T-cell (primary cell): ENCODE measurements around the gene MEF2A. TPM values are rescaled to one million over a fixed set of nuclear protein-coding genes. Genes with fewer than 3 reads are reported as not detected.

Source experiments
- ATAC-seq, 4 experiments: fragments of 200-7000 bp in 3 of 4; fragments of 150-1000 bp in 1 of 4; cut with Tn5 transposase; replicated peaks in 1 of 4; 1 replicate in 3 of 4; 2 replicates in 1 of 4; pipeline ENCODE4 v1.10.0; 2021; ENCODE audit warnings: moderate library complexity in 3 of 4, mild to moderate bottlenecking in 2 of 4, moderate number of reproducible peaks in 1 of 4
- CTCF ChIA-PET, 2 donors: fragments of 300-600 bp; sonication (Branson Sonifier 250); formaldehyde crosslinking; loops; one replicate each; lab custom pipeline; 2022; ENCODE audit warnings: antibody characterized with exemption in 2 of 2; lab: Charles Lee
- POLR2A ChIA-PET, 2 donors: fragments of 300-600 bp; sonication (Branson Sonifier 250); formaldehyde crosslinking; loops; one replicate each; lab custom pipeline; 2022; ENCODE audit warnings: antibody characterized with exemption in 2 of 2; lab: Charles Lee
- DNase-seq, 35 experiments: peaks; one replicate each; pipeline versions ENCODE4 v3.0.0 to v3.0.0-alpha.2; 2013 to 2023
- H3K27ac ChIP-seq: one replicate; pipeline ENCODE4 v1.5.1; 2013; ENCODE audit warnings: low read length
- H3K27me3 ChIP-seq, 2 experiments: replicated peaks in 1 of 2; 1 replicate in 1 of 2; 2 replicates in 1 of 2; pipeline versions ENCODE4 v1.6.1 to v1.7.0; 2013; ENCODE audit warnings: low read length in 1 of 2, mixed read lengths in 1 of 2; ENCODE audit not compliant: control insufficient read depth in 2 of 2, insufficient read depth in 2 of 2; ENCODE audit errors: extremely low read depth in 1 of 2
- H3K36me3 ChIP-seq, 2 donors: 1 replicate in 1 of 2; 2 replicates in 1 of 2; pipeline versions ENCODE4 v1.6.1 to v1.7.0; 2013; ENCODE audit warnings: low read length in 1 of 2; ENCODE audit not compliant: control insufficient read depth in 2 of 2, insufficient read depth in 1 of 2; ENCODE audit errors: extremely low read depth in 1 of 2
- H3K4me1 ChIP-seq, 2 experiments: 1 replicate in 1 of 2; 2 replicates in 1 of 2; pipeline versions ENCODE4 v1.6.1 to v1.7.0; 2013; ENCODE audit warnings: low read length in 2 of 2, mixed read lengths in 1 of 2; ENCODE audit not compliant: insufficient read depth in 2 of 2, control insufficient read depth in 1 of 2; ENCODE audit errors: extremely low read depth in 1 of 2
- H3K4me3 ChIP-seq, 2 donors: 1 replicate in 1 of 2; 2 replicates in 1 of 2; pipeline versions ENCODE4 v1.5.1 to v1.7.0; 2013; ENCODE audit warnings: mild to moderate bottlenecking in 2 of 2, low read length in 1 of 2, moderate library complexity in 1 of 2; ENCODE audit not compliant: control insufficient read depth in 1 of 2; ENCODE audit errors: extremely low read depth in 1 of 2
- H3K9me3 ChIP-seq: 2 replicates; pipeline ENCODE4 v1.7.0; 2013
- H3K27ac Mint-ChIP-seq, 2 donors: one replicate each; pipeline ENCODE4 v1.8.0; 2020 to 2021; ENCODE audit warnings: mild to moderate bottlenecking in 2 of 2, mixed read lengths in 2 of 2
- H3K27me3 Mint-ChIP-seq, 2 donors: one replicate each; pipeline ENCODE4 v1.8.0; 2021 to 2022; ENCODE audit warnings: mixed read lengths in 2 of 2
- H3K36me3 Mint-ChIP-seq: one replicate; pipeline ENCODE4 v1.8.0; 2021; ENCODE audit warnings: mixed read lengths
- H3K4me1 Mint-ChIP-seq, 3 donors: one replicate each; pipeline ENCODE4 v1.8.0; 2020 to 2022; ENCODE audit warnings: mixed read lengths in 3 of 3, mild to moderate bottlenecking in 1 of 3
- H3K4me3 Mint-ChIP-seq, 3 donors: one replicate each; pipeline ENCODE4 v1.8.0; 2020 to 2022; ENCODE audit warnings: mild to moderate bottlenecking in 3 of 3, mixed read lengths in 3 of 3, moderate library complexity in 3 of 3
- H3K9me3 Mint-ChIP-seq, 3 donors: one replicate each; pipeline ENCODE4 v1.8.0; 2020 to 2022; ENCODE audit warnings: mixed read lengths in 3 of 3
- WGBS: methylation state at CpG from one replicate; pipeline ENCODE4 v1.1.5; 2013; ENCODE audit warnings: missing lambda C conversion rate; ENCODE audit not compliant: insufficient coverage; 5-methylcytosine and 5-hydroxymethylcytosine counted together
- total RNA-seq, 35 experiments: library from RNA in 6 of 35; stranded (reverse) in 6 of 35; fragments of 120-200 nt in 1 of 35; gene quantifications; one replicate each; pipeline versions ENCODE4 v1.2.1 to v1.2.4 and lab custom pipeline; 2013 to 2026

Gene MEF2A
- total RNA-seq, 5 donors from 2014 or later (not counting 1 experiment from before 2014, with no cell fraction given): 31.6 to 37.4 (median 33.9) TPM

DNA sequence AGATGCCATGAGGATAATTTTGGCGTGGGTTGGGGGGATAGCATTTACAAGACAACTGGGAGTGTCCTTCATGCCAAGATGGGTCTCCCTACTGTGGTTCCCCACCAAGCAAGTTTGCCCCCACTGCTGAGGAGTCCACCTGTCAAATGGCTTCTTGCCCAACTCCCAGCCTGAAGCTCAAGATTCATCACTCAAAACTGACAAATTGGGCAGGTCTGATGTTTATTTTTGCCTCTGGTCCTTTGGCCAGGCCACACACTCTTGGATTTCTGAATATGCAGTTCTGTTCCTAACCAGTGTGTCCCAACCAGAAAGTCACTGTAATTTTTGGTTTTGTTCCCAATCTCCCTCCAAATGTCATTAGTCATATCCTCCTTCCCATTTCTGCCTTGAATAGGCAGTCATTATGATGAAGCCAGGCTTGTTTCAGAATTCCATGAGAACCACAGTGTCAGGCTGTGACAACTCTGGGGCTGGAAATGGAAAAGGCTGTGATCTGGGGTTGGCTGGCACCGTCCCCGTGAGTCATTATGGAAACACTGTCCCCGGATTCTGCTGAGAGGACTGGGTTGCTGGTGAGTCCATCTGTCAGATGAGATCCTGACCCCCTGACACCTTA lies 29.3 kb upstream of the MEF2A start:
- ChIA-PET POLR2A (no interaction called here), CTCF (no interaction called here)
- no peak for DNase-seq
- Histone ChIP-seq H3K4me3 (no peak overlapping the region), H3K36me3 (no peaks in the 10 kb centered on the region), H3K27ac (no peak overlapping the region), H3K4me1 (no peaks in the 10 kb centered on the region), H3K27me3 (no peaks in the 10 kb centered on the region), H3K9me3 (no peaks in the 10 kb centered on the region)
- no peak overlapping the region for H3K27ac Mint-ChIP-seq
- no peak overlapping the region for H3K4me3 Mint-ChIP-seq
- no peaks in the 10 kb centered on the region for H3K4me1 Mint-ChIP-seq
- ATAC-seq: no peak
- 60% methylated on average over 1 of the region's 4 CpGs for WGBS
- peaks cover 3 to 5% of the 10 kb centered on the region in 2 donors for H3K27me3 Mint-ChIP-seq
- no peaks in the 10 kb centered on the region for H3K36me3 Mint-ChIP-seq
- H3K9me3 Mint-ChIP-seq: peaks cover 0 to 5% (median 0%) of the 10 kb centered on the region in 3 donors

GRCh38 chr15:99537344-99537743 lies 28.4 kb upstream of the MEF2A start:
- Mint-ChIP-seq H3K27ac (no peak overlapping the region), H3K27me3 (peaks cover 3 to 5% of the 10 kb centered on the region in 2 donors), H3K36me3 (no peaks in the 10 kb centered on the region), H3K4me1 (no peaks in the 10 kb centered on the region), H3K4me3 (no peak overlapping the region), H3K9me3 (peaks cover 0 to 3% (median 0%) of the 10 kb centered on the region in 3 donors)
- ATAC-seq (no peak), DNase-seq (no peak)
- WGBS: 100% methylated on average over 3 of the region's 4 CpGs
- POLR2A ChIA-PET: no interaction called here
- CTCF ChIA-PET: no interaction called here
- H3K27ac ChIP-seq: no peak overlapping the region
- H3K4me3 ChIP-seq: no peak overlapping the region
- no peaks in the 10 kb centered on the region for H3K36me3 ChIP-seq
- H3K27me3 ChIP-seq: no peaks in the 10 kb centered on the region
- H3K9me3 ChIP-seq: no peaks in the 10 kb centered on the region
- H3K4me1 ChIP-seq: no peaks in the 10 kb centered on the region

GRCh38 chr15:99538261-99538660 lies 27.5 kb upstream of the MEF2A start:
- Histone ChIP-seq H3K9me3 (no peaks in the 10 kb centered on the region), H3K4me1 (no peaks in the 10 kb centered on the region), H3K36me3 (no peaks in the 10 kb centered on the region), H3K4me3 (no peak overlapping the region), H3K27ac (no peak overlapping the region), H3K27me3 (no peaks in the 10 kb centered on the region)
- ChIA-PET CTCF (no interaction called here), POLR2A (no interaction called here)
- Mint-ChIP-seq H3K36me3 (no peaks in the 10 kb centered on the region), H3K4me1 (no peaks in the 10 kb centered on the region), H3K27me3 (peaks cover 3 to 5% of the 10 kb centered on the region in 2 donors), H3K27ac (no peak overlapping the region), H3K4me3 (no peak overlapping the region), H3K9me3 (no peaks in the 10 kb centered on the region)
- WGBS: no CpG with 5 or more reads among the region's 1 CpG
- no peak for ATAC-seq
- no peak for DNase-seq

DNA sequence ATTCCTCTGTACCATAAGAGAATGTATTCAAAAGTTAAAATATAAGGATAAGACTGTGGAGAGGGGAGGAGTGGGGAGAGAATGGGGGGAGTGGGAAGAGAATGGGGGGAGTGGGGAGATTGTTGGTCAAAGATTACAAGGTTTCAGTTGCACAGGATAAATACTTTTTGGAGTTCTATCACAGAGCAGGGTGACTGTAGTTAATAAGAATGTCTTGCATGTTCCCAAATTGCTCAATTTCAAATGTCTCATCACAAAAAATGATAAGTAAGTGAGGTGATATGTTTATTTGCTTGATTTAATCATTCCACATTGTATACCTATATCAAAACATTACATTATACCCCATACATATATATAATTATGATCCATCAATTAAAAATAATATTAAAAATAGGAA lies 23.0 kb upstream of the MEF2A start:
- no peaks in the 10 kb centered on the region for H3K27me3 Mint-ChIP-seq
- no peak overlapping the region for H3K27ac Mint-ChIP-seq
- H3K4me3 Mint-ChIP-seq: no peak overlapping the region
- no peak for DNase-seq
- no peaks in the 10 kb centered on the region for H3K4me1 Mint-ChIP-seq
- Histone ChIP-seq H3K9me3 (no peaks in the 10 kb centered on the region), H3K4me1 (no peaks in the 10 kb centered on the region), H3K4me3 (no peak overlapping the region), H3K36me3 (no peaks in the 10 kb centered on the region), H3K27ac (no peak overlapping the region), H3K27me3 (peaks cover 0 to 3% of the 10 kb centered on the region in 2 experiments)
- no peaks in the 10 kb centered on the region for H3K9me3 Mint-ChIP-seq
- ChIA-PET CTCF (no interaction called here), POLR2A (no interaction called here)
- H3K36me3 Mint-ChIP-seq: no peaks in the 10 kb centered on the region
- ATAC-seq: no peak

DNA sequence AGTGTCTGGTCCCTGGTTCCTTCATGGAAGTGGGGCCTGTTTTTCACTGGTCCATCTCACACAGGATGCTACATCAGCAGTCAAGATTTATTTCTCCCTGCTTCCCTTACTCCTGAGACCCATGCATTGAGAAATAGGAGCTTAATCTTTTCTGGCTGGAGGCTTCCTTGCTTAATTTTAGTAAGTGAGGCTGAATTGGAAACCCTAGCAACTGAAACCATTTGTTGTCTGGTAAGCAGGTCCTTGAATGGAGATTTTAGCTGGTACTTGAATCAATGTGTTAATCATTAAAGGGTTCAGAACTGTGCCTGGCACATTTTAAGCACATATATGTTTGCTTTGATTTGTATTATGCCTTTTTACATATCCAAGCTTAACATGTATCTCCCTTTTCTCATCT lies 20.2 kb upstream of the MEF2A start:
- H3K9me3 ChIP-seq: no peaks in the 10 kb centered on the region
- Mint-ChIP-seq H3K4me3 (no peak overlapping the region), H3K9me3 (no peaks in the 10 kb centered on the region), H3K27me3 (no peaks in the 10 kb centered on the region), H3K4me1 (no peaks in the 10 kb centered on the region), H3K27ac (no peak overlapping the region), H3K36me3 (no peaks in the 10 kb centered on the region)
- ChIA-PET CTCF (no interaction called here), POLR2A (no interaction called here)
- no peaks in the 10 kb centered on the region for H3K4me1 ChIP-seq
- no peak overlapping the region for H3K4me3 ChIP-seq
- peaks cover 0 to 7% of the 10 kb centered on the region in 2 experiments for H3K27me3 ChIP-seq
- DNase-seq: no peak
- no peak for ATAC-seq
- H3K27ac ChIP-seq: no peak overlapping the region
- H3K36me3 ChIP-seq: no peaks in the 10 kb centered on the region

- no peaks in the 10 kb centered on the region for H3K9me3 Mint-ChIP-seq
- 87% methylated on average over 4 of the region's 4 CpGs for WGBS
Measured at GRCh38 chr15:99546441-99547100, 19.2 kb upstream of the MEF2A start.

More at GRCh38 chr15:99546441-99547100, 19.2 kb upstream of the MEF2A start:
- ChIA-PET CTCF (no interaction called here), POLR2A (no interaction called here)
- no peak overlapping the region for H3K4me3 Mint-ChIP-seq
- Histone ChIP-seq H3K36me3 (no peaks in the 10 kb centered on the region), H3K9me3 (no peaks in the 10 kb centered on the region), H3K4me3 (no peak overlapping the region), H3K27me3 (peaks cover 0 to 7% of the 10 kb centered on the region in 2 experiments), H3K27ac (no peak overlapping the region), H3K4me1 (no peaks in the 10 kb centered on the region)
- no peak for DNase-seq
- peaks cover 0 to 2% (median 0%) of the 10 kb centered on the region in 3 donors for H3K4me1 Mint-ChIP-seq
- no peak overlapping the region for H3K27ac Mint-ChIP-seq
- no peaks in the 10 kb centered on the region for H3K36me3 Mint-ChIP-seq
- H3K27me3 Mint-ChIP-seq: peaks cover 0 to 2% of the 10 kb centered on the region in 2 donors
- ATAC-seq: no peak
